Measurements from ENCODE around the gene LYZL2. TPM values are rescaled to one million over a fixed set of nuclear protein-coding genes. Genes with fewer than 3 reads are reported as not detected.
"Not testable (repeated sequence)": the region's sequence is repeated elsewhere in the genome, so short reads cannot be mapped to it uniquely, and the experiment has no call there.

The LYZL2 gene
- polyA plus RNA-seq, result not detected
- long read RNA-seq, donor 1, result 0 reads
- long read RNA-seq, donor 2, result 0 reads
- long read RNA-seq, donor 3, result 0 reads
- long read RNA-seq, donor 4, result 0 reads
- long read RNA-seq, donor 5, result 0 reads
- long read RNA-seq, donor 6, result 0 reads
- long read RNA-seq, donor 7, result 0 reads
- long read RNA-seq, donor 8, result 0 reads
- long read RNA-seq, donor 9, result 0 reads
- long read RNA-seq, donor 10, result 0 reads
- long read RNA-seq, donor 11, result 0 reads

DNA sequence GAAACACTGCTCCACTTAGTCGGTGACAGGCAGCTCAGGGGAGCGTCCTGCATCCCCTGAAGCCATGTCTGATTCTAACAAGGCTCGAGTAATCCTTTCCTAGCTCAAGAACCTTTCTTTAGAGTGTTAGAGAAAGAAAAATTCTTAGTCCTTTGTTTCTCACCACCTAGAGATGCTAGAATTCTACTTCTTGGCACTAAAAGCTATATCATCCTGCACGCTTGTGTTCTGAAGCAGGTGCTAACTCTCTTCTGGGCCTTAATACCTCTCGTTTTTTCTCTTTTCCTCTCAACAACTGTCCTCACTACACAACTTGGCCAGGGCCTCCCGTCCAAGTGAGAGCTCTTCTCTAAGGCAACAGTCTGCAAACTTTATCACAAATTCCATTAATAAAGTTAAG is at the start of gene LYZL2:
LYZL2 (minus strand) TSS at position 101 of the 400 bp plus-strand sequence. CDS start 2,838 bp downstream, outside the sequence.
- WGBS (ENCODE audit: insufficient coverage, low lambda C conversion rate), result 100% methylated on average over 1 of the region's 6 CpGs

DNA sequence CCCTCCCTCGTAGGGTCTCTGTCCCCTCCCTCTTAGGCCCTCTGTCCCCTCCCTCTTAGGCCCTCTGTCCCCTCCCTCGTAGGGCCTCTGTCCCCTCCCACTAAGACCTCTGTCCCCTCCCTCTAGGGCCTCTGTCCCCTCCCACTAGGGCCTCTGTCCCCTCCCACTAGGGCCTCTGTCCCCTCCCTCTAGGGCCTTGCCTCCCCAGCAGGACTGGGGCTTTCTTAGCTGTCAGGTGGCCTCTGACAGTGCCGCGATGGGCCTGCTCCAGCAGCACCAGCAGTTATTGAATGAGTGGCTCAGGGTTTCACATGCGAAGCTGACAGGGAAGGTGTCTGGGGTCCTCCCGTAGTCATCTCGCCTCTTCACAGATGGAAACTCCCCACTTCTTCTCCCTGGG is 48.1 kb upstream of the LYZL2 start:
- not testable (repeated sequence) for H3K36me3 ChIP-seq (ENCODE audit: control insufficient read depth, insufficient read depth, low read length); DNase-seq; H3K4me3 ChIP-seq (ENCODE audit: low read length); H3K4me1 ChIP-seq (ENCODE audit: control insufficient read depth, insufficient read depth, low read length); H3K9me3 ChIP-seq (ENCODE audit: control insufficient read depth, low read depth, low read length); H3K27ac ChIP-seq (ENCODE audit: low read length); H3K27me3 ChIP-seq (ENCODE audit: control insufficient read depth, insufficient read depth, low read length)
- no CpG with 5 or more reads among the region's 7 CpGs for whole genome bisulfite sequencing (ENCODE audit: insufficient coverage, low lambda C conversion rate)

More for the DNA sequence above, at the start of gene LYZL2:
- no peak for DNase-seq
- no peaks in the 10 kb centered on the region for H3K36me3 ChIP-seq (ENCODE audit: control insufficient read depth, insufficient read depth, low read length)
- no peak within 1 kb of the TSS for H3K4me3 ChIP-seq (ENCODE audit: low read length)
- no peaks in the 10 kb centered on the region for H3K9me3 ChIP-seq (ENCODE audit: control insufficient read depth, low read depth, low read length)
- H3K27ac ChIP-seq (ENCODE audit: low read length), result no peak within 1 kb of the TSS
- H3K4me1 ChIP-seq (ENCODE audit: control insufficient read depth, insufficient read depth, low read length), result no peaks in the 10 kb centered on the region
- H3K27me3 ChIP-seq (ENCODE audit: control insufficient read depth, insufficient read depth, low read length), result no peaks in the 10 kb centered on the region

DNA sequence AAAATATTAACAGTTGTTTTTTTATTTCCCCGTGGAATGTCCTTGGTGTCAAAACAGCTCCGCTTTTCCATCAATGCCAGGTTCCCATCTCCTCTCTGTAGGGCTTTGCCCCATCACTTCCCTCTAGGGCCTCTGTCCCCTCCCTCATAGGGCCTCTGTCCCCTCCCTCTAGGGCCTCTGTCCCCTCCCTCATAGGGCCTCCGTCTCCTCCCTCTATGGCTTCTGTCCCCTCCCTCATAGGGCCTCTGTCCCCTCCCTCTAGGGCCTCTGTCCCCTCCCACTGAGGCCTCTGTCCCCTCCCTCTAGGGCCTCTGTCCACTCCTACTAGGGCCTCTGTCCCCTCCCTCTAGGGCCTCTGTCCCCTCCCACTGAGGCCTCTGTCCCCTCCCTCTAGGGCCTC is 47.6 kb upstream of the LYZL2 start:
- H3K27ac ChIP-seq (ENCODE audit: low read length); H3K4me3 ChIP-seq (ENCODE audit: low read length); H3K4me1 ChIP-seq (ENCODE audit: control insufficient read depth, insufficient read depth, low read length); H3K36me3 ChIP-seq (ENCODE audit: control insufficient read depth, insufficient read depth, low read length); H3K9me3 ChIP-seq (ENCODE audit: control insufficient read depth, low read depth, low read length); H3K27me3 ChIP-seq (ENCODE audit: control insufficient read depth, insufficient read depth, low read length); DNase-seq: not testable (repeated sequence)
- WGBS (ENCODE audit: insufficient coverage, low lambda C conversion rate), result 93% methylated on average over 2 of the region's 3 CpGs

DNA sequence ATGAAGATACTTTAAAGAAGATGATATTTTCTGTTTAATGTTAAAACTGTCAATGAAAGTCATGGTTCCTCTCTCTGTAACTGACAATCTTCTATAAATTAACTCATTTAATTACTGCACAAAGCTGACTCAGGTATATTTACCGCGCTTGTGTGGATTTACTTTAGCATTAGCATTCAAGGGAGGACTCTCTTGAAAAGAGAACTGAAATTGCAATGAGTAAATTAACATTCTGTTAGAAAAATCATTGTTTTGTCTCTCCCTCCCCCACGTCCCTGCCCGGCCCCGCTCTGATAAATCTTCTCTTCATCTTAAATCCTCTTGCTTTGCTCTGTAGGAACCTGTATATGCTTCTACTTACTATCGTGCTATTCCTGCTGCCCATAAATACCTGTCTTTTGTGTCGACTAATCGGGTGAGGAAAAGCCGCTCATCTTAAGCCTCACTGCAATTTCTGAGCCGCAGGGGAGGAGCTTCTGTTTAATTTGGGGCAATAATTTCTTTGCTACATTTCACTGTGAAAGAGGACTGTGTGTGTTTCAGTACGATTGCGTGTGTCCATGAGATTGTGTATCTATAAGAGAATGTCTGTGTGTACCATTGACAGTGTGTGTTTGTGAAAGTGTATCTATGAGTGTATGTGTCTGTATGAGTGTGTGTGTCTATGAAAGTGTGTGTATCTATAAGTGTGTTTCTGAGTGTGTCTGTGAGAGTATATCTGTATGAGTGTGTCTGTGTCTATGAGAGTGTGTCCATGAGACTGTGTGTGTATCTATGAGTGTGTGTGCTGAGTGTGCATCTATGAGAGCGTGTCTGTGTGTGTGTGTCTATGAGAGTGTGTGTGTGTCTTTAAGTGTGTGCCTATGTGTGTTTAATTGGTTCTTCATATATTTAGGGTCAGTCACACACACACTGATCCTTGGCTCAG is 46.5 kb upstream of the LYZL2 start:
- Histone ChIP-seq H3K27ac (ENCODE audit: low read length) (no peak overlapping the region), H3K4me3 (ENCODE audit: low read length) (no peak overlapping the region), H3K9me3 (ENCODE audit: control insufficient read depth, low read depth, low read length) (no peaks in the 10 kb centered on the region), H3K36me3 (ENCODE audit: control insufficient read depth, insufficient read depth, low read length) (no peaks in the 10 kb centered on the region), H3K27me3 (ENCODE audit: control insufficient read depth, insufficient read depth, low read length) (peaks cover 10% of the 10 kb centered on the region), H3K4me1 (ENCODE audit: control insufficient read depth, insufficient read depth, low read length) (no peaks in the 10 kb centered on the region)
- WGBS (ENCODE audit: insufficient coverage, low lambda C conversion rate), result 60% methylated on average over 2 of the region's 13 CpGs
- DNase-seq, result no peak

DNA sequence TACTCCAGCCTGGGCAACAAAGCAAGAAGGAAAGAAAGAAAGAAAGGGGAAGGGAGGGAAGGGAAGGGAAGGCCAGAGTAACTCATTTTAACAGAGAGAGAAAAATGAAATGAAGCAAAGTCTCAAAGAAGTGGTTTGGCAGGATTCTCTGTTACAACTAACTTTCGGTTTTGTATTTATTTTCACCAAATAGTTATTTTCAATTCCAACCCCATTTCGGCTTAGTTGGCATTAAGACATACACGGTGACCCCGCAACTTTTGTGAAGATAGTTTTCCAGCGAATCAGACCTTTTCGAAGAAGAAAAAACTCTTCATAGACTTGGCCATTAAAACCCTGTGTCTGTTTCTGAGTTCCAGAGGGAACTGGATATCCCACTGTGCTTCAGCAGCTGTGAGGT is 45.2 kb upstream of the LYZL2 start:
- 100% methylated on average over 3 of the region's 6 CpGs for WGBS (ENCODE audit: insufficient coverage, low lambda C conversion rate)
- DNase-seq, result no peak
- no peaks in the 10 kb centered on the region for H3K9me3 ChIP-seq (ENCODE audit: control insufficient read depth, low read depth, low read length)
- no peak overlapping the region for H3K4me3 ChIP-seq (ENCODE audit: low read length)
- H3K36me3 ChIP-seq (ENCODE audit: control insufficient read depth, insufficient read depth, low read length), result no peaks in the 10 kb centered on the region
- no peak overlapping the region for H3K27ac ChIP-seq (ENCODE audit: low read length)
- no peaks in the 10 kb centered on the region for H3K4me1 ChIP-seq (ENCODE audit: control insufficient read depth, insufficient read depth, low read length)
- peaks cover 12% of the 10 kb centered on the region for H3K27me3 ChIP-seq (ENCODE audit: control insufficient read depth, insufficient read depth, low read length)

DNA sequence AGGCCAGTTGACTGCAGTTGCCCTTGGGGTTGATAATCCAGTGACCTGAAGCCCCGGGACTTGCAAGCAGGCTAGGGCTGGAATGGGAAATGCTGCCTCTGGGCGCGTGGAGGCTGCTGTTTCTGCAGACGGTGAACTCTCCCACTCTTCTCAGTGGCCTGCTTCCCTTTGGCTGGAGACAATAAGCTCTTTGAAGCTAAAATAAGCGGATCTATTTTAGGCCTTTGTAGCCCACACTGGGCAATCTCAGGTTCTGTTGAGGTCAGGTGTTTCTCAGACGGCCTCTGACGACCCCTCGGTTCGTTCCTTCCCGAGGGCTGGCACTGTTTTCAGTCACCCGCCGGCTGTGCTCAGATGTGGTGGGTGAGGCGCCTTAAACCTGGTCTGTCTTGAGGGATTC is 43.7 kb upstream of the LYZL2 start:
- H3K4me1 ChIP-seq (ENCODE audit: control insufficient read depth, insufficient read depth, low read length); H3K27ac ChIP-seq (ENCODE audit: low read length); H3K9me3 ChIP-seq (ENCODE audit: control insufficient read depth, low read depth, low read length); DNase-seq; H3K36me3 ChIP-seq (ENCODE audit: control insufficient read depth, insufficient read depth, low read length); H3K4me3 ChIP-seq (ENCODE audit: low read length): not testable (repeated sequence)
- H3K27me3 ChIP-seq (ENCODE audit: control insufficient read depth, insufficient read depth, low read length), result peaks cover 12% of the 10 kb centered on the region
- WGBS (ENCODE audit: insufficient coverage, low lambda C conversion rate), result no CpG with 5 or more reads among the region's 13 CpGs

DNA sequence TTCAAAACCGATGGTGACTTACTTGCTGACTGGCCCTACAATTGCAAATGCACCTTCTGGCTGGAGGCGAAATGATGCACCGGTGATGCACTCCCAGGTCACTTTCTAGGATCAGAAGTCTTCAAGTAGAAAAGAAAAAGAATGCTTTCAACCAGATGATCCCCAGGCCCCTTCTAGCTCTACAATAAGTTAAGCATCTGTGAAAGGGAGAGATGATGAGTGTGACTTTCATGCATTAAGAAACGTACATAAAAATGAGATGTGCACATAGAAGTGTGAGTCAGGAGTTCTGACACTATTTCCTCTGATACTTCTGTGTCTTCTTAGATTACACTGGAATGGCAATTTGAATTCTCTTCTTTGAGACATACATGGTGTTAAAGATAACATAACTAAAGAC is 42.8 kb upstream of the LYZL2 start:
- peaks cover 12% of the 10 kb centered on the region for H3K27me3 ChIP-seq (ENCODE audit: control insufficient read depth, insufficient read depth, low read length)

DNA sequence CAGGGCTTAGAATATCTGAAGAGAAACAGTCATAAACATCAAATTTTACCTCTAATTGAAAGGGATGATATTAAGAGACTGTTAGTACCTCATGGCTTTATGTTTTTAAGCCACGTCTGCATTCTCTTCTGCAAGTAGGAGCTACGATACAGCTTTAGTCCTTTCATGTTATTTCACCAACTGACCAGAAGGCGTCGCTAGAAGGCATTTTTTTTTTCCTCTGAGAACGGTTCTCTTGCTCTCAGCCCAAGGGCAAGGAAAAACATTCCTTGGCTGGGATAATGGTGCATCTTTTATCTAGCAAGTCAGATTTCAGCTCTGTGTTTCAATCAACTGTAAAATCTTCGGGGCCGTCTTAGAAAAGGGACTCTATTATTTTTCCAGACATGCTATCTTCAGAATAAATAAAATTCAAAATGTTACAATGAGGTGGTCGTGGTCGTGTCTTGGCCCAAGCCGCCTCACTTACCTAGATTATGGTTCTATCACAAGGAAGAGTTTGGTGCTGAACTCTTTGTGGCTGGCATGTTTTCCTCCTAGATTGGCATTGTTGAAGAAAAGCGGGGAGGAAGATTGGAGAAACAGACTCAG is 41.6 kb upstream of the LYZL2 start:
- H3K4me3 ChIP-seq (ENCODE audit: low read length), result no peak overlapping the region
- no peak overlapping the region for H3K27ac ChIP-seq (ENCODE audit: low read length)
- WGBS (ENCODE audit: insufficient coverage, low lambda C conversion rate), result 0% methylated on average over 4 of the region's 11 CpGs
- H3K27me3 ChIP-seq (ENCODE audit: control insufficient read depth, insufficient read depth, low read length), result peaks cover 5% of the 10 kb centered on the region
- DNase-seq, result peak; percentile 27 to 48
- no peaks in the 10 kb centered on the region for H3K36me3 ChIP-seq (ENCODE audit: control insufficient read depth, insufficient read depth, low read length)
- no peaks in the 10 kb centered on the region for H3K9me3 ChIP-seq (ENCODE audit: control insufficient read depth, low read depth, low read length)
- H3K4me1 ChIP-seq (ENCODE audit: control insufficient read depth, insufficient read depth, low read length), result no peaks in the 10 kb centered on the region

More for the DNA sequence above, 42.8 kb upstream of the LYZL2 start:
- H3K9me3 ChIP-seq (ENCODE audit: control insufficient read depth, low read depth, low read length); H3K27ac ChIP-seq (ENCODE audit: low read length); H3K4me3 ChIP-seq (ENCODE audit: low read length); H3K4me1 ChIP-seq (ENCODE audit: control insufficient read depth, insufficient read depth, low read length); H3K36me3 ChIP-seq (ENCODE audit: control insufficient read depth, insufficient read depth, low read length); DNase-seq: not testable (repeated sequence)
- no CpG with 5 or more reads among the region's 4 CpGs for WGBS (ENCODE audit: insufficient coverage, low lambda C conversion rate)

DNA sequence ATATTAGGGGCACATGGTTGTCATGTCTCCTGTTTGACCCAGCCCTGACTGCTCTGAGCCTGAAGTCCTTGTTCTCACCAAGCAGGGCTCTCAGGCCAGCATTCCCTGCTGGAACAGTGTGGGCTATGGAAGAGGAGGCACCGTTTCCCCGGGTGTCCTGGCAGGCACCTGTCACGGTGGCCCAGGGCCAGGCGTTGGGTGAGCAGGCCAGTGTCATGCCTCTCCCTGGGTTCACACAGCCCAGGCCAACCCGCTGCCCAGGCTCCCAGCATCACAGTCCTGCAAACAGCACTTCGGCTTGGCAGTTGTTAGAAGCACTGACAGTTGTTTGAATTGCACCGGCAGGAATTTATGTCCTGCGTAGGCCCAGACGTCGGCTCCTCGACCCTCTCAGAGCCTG is 38.4 kb upstream of the LYZL2 start:
- DNase-seq, result not testable (repeated sequence)

DNA sequence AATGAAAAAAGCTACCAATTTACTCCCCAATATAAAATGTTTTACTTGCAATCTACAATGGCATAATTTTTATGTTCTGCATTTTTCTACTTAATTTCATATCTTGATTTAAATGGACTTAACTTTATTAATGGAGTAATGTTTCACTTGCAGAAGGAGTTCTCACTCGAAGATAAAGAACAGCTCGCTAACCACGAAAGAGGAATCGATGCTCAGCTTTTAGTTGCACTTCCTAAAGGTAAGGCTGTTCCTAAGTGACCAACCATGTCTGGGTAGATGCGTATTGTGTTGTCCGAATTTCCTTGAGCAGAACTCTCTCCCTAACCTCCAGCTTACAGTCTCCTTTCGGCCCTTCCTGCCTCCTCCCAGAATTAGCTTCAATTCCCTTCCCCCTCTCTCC is 33.9 kb upstream of the LYZL2 start:
- H3K27ac ChIP-seq (ENCODE audit: low read length); DNase-seq; H3K36me3 ChIP-seq (ENCODE audit: control insufficient read depth, insufficient read depth, low read length); H3K4me3 ChIP-seq (ENCODE audit: low read length); H3K9me3 ChIP-seq (ENCODE audit: control insufficient read depth, low read depth, low read length); H3K27me3 ChIP-seq (ENCODE audit: control insufficient read depth, insufficient read depth, low read length); H3K4me1 ChIP-seq (ENCODE audit: control insufficient read depth, insufficient read depth, low read length): not testable (repeated sequence)
- no CpG with 5 or more reads among the region's 7 CpGs for WGBS (ENCODE audit: insufficient coverage, low lambda C conversion rate)

More for the DNA sequence above, 38.4 kb upstream of the LYZL2 start:
- H3K27me3 ChIP-seq (ENCODE audit: control insufficient read depth, insufficient read depth, low read length); H3K4me1 ChIP-seq (ENCODE audit: control insufficient read depth, insufficient read depth, low read length); H3K4me3 ChIP-seq (ENCODE audit: low read length); H3K9me3 ChIP-seq (ENCODE audit: control insufficient read depth, low read depth, low read length); H3K27ac ChIP-seq (ENCODE audit: low read length); H3K36me3 ChIP-seq (ENCODE audit: control insufficient read depth, insufficient read depth, low read length): not testable (repeated sequence)
- WGBS (ENCODE audit: insufficient coverage, low lambda C conversion rate), result no CpG with 5 or more reads among the region's 11 CpGs
